SK-N-SH (cell line): ENCODE data around the gene ANK3.

Experiments used
- CTCF ChIP-seq: fragments of 200-600 bp; sonication (generic); IDR thresholded peaks from 2 replicates; pipeline ENCODE4 v1.6.1; 2017; ENCODE audit warnings: antibody characterized with exemption, mild to moderate bottlenecking, moderate library complexity
- FOSL2 ChIP-seq: IDR thresholded peaks from 2 replicates; pipeline ENCODE4 v1.4.0; 2012; ENCODE audit warnings: low read depth, mild to moderate bottlenecking, moderate library complexity, borderline replicate concordance
- FOXM1 ChIP-seq: IDR thresholded peaks from 2 replicates; pipeline ENCODE4 v1.4.0; 2012; ENCODE audit warnings: low read depth, mild to moderate bottlenecking
- POLR2AphosphoS5 ChIP-seq: IDR thresholded peaks from 2 replicates; pipeline ENCODE4 v1.6.1; 2012; ENCODE audit warnings: low read depth, low read length
- RAD21 ChIP-seq: IDR thresholded peaks from 2 replicates; pipeline ENCODE4 v1.6.1; 2012; ENCODE audit warnings: mild to moderate bottlenecking, low read length
- RCOR1 ChIP-seq: fragments of 150-350 bp; IDR thresholded peaks from 2 replicates; pipeline ENCODE4 v1.6.1; 2017; ENCODE audit warnings: antibody characterized with exemption, low read length
- SIN3A ChIP-seq: IDR thresholded peaks from 2 replicates; pipeline ENCODE4 v1.6.1; 2012; ENCODE audit warnings: low read depth, mild to moderate bottlenecking, low read length, moderate library complexity, borderline replicate concordance
- SMC3 ChIP-seq: IDR thresholded peaks from 2 replicates; pipeline ENCODE4 v1.6.1; 2012; ENCODE audit warnings: low read depth, low read length, improper control_type of control experiment
- USF1 ChIP-seq: IDR thresholded peaks from 2 replicates; pipeline ENCODE4 v1.4.0; 2012; ENCODE audit warnings: low read depth, borderline replicate concordance
- YY1 ChIP-seq: IDR thresholded peaks from 2 replicates; pipeline ENCODE4 v1.4.0; 2012; ENCODE audit warnings: low read depth, mild to moderate bottlenecking
- TF ChIP-seq, protein P1 (sequence below): IDR thresholded peaks from 2 replicates; pipeline ENCODE4 v1.4.0; 2012; ENCODE audit warnings: low read depth, borderline replicate concordance
- TF ChIP-seq, protein P2 (sequence below): IDR thresholded peaks from 2 replicates; pipeline ENCODE4 v1.4.0; 2012; ENCODE audit warnings: low read depth

DNA sequence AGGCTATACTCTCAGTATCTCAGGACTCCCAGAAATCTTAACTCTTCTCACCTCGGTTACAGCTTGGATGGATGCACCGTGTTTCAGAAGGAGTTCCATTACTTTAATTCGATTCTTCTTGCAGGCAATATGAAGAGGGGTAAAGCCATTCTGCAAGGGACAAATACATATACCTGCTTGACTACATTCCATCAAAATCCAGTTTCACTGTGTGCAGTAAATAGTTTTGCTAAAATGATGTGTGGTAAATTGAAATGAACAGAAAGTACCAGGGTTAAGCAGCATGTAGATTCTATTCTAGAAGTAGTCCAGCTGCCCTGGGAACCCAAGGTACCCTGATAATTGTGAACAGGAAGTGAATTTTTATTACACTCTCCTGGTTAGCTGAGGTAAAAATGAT is 183.9 kb downstream of the ANK3 start:
- TF ChIP-seq CTCF (no peak), SMC3 (no peak), USF1 (no peak), SIN3A (no peak), FOSL2 (no peak), RAD21 (no peak), POLR2AphosphoS5 (no peak), FOXM1 (no peak), RCOR1 (no peak), YY1 (no peak)
- TF ChIP-seq, protein P1, sequence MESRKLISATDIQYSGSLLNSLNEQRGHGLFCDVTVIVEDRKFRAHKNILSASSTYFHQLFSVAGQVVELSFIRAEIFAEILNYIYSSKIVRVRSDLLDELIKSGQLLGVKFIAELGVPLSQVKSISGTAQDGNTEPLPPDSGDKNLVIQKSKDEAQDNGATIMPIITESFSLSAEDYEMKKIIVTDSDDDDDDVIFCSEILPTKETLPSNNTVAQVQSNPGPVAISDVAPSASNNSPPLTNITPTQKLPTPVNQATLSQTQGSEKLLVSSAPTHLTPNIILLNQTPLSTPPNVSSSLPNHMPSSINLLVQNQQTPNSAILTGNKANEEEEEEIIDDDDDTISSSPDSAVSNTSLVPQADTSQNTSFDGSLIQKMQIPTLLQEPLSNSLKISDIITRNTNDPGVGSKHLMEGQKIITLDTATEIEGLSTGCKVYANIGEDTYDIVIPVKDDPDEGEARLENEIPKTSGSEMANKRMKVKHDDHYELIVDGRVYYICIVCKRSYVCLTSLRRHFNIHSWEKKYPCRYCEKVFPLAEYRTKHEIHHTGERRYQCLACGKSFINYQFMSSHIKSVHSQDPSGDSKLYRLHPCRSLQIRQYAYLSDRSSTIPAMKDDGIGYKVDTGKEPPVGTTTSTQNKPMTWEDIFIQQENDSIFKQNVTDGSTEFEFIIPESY = no peak
- TF ChIP-seq, protein P2, sequence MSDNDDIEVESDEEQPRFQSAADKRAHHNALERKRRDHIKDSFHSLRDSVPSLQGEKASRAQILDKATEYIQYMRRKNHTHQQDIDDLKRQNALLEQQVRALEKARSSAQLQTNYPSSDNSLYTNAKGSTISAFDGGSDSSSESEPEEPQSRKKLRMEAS = no peak
